ENCODE data around the gene TAF7.
"Not testable (repeated sequence)": the region's sequence is repeated elsewhere in the genome, so short reads cannot be mapped to it uniquely, and the experiment has no call there.

TAF7 gene

GRCh38 chr5:141320225-141321169, at the start of gene TAF7:
Gene TAF7, minus strand, starts transcription at chr5:141320784. Its CDS starts 740 bp downstream, at chr5:141320044.
- peak; percentile 96 for DNase-seq

GRCh38 chr5:141366016-141366896, 45.7 kb upstream of the TAF7 start:
- DNase-seq: no peak

GRCh38 chr5:141363952-141364660, 43.5 kb upstream of the TAF7 start, which contains the start of gene PCDHGA5:
Gene PCDHGA5, plus strand, starts transcription at chr5:141364162. Its CDS starts 169 bp downstream, at chr5:141364331.
- no peak for DNase-seq

- DNase-seq: no peak
Measured at GRCh38 chr5:141362719-141363118, 42.1 kb upstream of the TAF7 start.

- no peak for DNase-seq
Measured at GRCh38 chr5:141360685-141361084, 40.1 kb upstream of the TAF7 start.

GRCh38 chr5:141359790-141360426, 39.3 kb upstream of the TAF7 start, which contains the start of gene PCDHGB2:
Gene PCDHGB2, plus strand, starts transcription at chr5:141359994. Its CDS starts 142 bp downstream, at chr5:141360136.
- peak; percentile 57 for DNase-seq

GRCh38 chr5:141356950-141357349, 36.4 kb upstream of the TAF7 start:
- no peak for DNase-seq

GRCh38 chr5:141356133-141356532, 35.5 kb upstream of the TAF7 start:
- DNase-seq: no peak

- no peak for DNase-seq
Measured at GRCh38 chr5:141355641-141356040, 35.1 kb upstream of the TAF7 start.

GRCh38 chr5:141354900-141355469, 34.4 kb upstream of the TAF7 start, which contains the start of gene PCDHGA4:
Gene PCDHGA4, plus strand, starts transcription at chr5:141355021. Its CDS starts 87 bp downstream, at chr5:141355108.
- peak; percentile 12 for DNase-seq

GRCh38 chr5:141351591-141351990, 31.0 kb upstream of the TAF7 start:
- no peak for DNase-seq

GRCh38 chr5:141349917-141350619, 29.5 kb upstream of the TAF7 start, which contains the start of gene PCDHGB1:
Gene PCDHGB1, plus strand, starts transcription at chr5:141350099. Its CDS starts 162 bp downstream, at chr5:141350261.
- peak; percentile 84 for DNase-seq

- DNase-seq: not testable (repeated sequence)
Measured at GRCh38 chr5:141346017-141346416, 25.4 kb upstream of the TAF7 start.

GRCh38 chr5:141345327-141345726, 24.7 kb upstream of the TAF7 start:
- DNase-seq: no peak

GRCh38 chr5:141343953-141344463, 23.4 kb upstream of the TAF7 start:
- no peak for DNase-seq

- DNase-seq: peak; percentile 6
Measured at GRCh38 chr5:141343242-141343952, 22.8 kb upstream of the TAF7 start, which contains the start of gene PCDHGA3. Gene PCDHGA3, plus strand, starts transcription at chr5:141343829. Its CDS starts 205 bp downstream, at chr5:141344034.

GRCh38 chr5:141342773-141343172, 22.2 kb upstream of the TAF7 start:
- peak; percentile 4 for DNase-seq

- DNase-seq: not testable (repeated sequence)
Measured at GRCh38 chr5:141340781-141341354, 20.3 kb upstream of the TAF7 start.

All from NCI-H69 (cell line).